NCI-H1105 (cell line): ENCODE measurements around the gene RHEB.
"Not testable (repeated sequence)": the region's sequence is repeated elsewhere in the genome, so short reads cannot be mapped to it uniquely, and the experiment has no call there.

Source experiments
- DNase-seq: peaks from one replicate; lab custom pipeline; 2025; lab: John Stamatoyannopoulos, UW

RHEB gene

DNA sequence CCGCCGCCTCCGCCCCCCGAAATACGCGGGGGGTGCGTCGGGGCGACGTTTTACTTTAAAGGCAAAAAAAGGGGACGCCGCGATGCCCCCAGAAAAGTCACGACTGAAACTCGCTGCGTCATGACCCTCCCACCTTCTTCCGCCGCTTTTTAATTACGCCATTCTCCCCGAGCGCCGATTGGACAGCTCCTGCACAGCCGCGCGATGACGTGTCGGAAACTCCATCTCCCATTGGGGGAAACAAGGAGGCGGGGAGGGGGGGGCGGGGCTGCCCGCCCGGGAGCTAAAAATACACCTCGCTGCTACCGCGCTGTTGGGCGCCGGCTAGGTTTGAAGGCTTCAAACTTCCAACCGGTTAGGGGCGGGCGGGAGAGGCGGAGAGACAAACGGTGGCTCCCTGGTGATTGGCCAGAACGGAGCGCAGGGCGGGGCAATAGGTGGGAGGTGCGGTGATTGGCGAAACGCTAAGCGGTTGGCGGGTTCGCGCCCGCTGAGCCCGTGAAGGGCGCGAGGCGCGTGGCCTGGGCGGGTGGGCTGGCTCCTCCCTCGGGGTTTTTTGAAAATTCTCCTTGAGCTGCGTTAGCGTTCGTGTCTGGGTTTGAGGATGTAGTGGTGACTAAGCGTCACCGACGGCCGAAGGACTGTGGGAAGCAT lies at the start of gene RHEB:
Gene RHEB, minus strand, starts transcription at position 131 of the 654 bp plus-strand sequence. CDS start 384 bp downstream, outside the sequence.
- DNase-seq = peak; percentile 99

DNA sequence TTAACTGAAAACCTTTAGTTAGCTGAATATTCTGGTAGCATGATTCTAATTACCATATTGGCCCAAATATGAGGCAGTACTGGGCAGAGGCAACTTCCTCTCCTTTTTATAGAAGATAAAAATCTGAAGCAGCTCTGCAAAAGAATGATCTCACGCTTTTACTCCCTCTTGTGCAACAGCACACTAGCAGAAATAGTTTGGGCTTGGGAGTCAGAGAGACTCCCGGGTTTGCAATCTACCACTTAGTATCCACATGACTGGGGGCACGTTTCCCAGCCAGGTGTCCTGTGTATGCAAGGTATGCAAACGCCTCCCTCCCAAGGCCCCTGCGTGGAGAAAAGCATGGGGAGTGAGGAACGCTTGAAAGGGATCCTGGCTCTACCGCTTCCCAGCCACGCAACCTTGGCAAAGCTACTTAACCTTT lies 47.2 kb upstream of the RHEB start:
- DNase-seq = no peak

DNA sequence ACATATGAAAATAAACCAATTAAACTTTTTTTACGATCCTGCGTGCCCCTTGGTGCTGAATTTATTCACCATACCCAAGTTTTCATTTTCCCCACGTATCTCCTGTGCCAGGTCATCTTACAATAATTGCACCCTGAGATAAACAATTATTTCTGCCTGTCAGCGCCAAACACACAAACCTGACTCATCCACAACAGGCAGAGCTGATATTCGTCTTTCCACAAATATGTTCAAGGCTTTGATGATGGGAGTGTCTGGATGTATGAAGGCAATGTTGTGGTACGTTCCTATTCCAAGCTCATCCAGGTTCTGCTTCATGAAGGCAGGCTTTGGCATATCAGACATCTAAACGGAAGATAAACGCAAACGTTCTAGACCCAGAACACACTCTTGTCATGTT lies 45.8 kb upstream of the RHEB start:
- no peak for DNase-seq

DNA sequence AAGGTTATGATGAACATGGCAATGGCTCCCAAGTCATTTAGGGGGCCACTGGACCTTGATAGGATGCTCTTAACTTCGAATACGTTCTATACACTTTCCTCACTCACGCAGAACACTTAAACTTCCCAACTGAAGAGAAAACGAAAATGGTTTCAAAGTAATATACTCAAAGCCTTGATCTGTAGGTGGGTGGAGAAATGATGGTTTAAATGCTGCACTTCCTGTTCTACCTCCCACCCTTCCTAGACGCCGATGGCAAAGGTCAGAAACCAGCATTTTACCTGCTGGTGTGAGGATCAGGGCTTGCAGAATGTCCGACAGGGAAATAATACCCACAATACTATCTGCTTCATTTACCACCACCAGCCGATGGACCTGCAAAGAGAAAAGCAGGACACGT lies 40.5 kb upstream of the RHEB start:
- no peak for DNase-seq

GRCh38 chr7:151559557-151560183 lies 40.0 kb upstream of the RHEB start:
- DNase-seq = no peak

DNA sequence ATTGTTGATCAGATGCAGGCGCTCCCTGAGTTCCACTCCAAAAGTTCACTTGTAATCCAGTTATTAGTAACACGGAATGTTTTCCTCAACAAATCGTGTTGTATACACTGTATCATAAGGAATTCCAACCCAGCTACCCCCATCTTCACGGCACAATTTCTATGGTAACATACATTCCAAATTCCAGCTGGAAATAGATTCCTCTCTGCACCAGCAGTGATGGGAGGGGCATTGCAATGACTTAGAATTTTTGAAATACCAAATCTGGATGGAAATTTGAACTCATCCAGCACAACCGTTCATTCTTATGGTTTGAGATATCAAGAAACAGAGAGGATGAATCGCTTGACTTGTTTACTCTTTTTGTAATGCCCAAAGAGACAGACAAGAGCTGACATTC lies 38.9 kb upstream of the RHEB start:
- DNase-seq = no peak

GRCh38 chr7:151556592-151556991 lies 36.9 kb upstream of the RHEB start:
- DNase-seq = no peak

DNA sequence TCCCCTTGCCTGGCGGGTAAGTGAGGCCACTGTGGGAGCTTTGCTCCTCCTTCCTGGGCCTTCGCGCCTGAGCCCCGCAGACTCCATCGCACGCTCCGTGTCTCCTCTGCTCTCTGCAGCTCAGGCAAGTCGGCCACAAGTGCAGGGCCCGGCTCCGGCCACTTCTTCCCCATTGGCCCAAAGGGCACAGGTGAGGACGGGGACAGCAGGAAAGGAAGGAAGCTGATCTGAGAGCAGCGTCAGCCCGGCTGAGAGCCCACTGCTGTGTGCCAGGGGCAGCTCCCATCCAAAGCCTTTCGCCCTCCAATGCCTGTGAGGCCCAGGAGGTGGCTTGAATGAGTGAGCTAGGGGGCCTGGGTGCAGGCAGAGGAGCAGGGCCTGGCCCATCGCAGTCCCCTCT lies 33.7 kb upstream of the RHEB start:
- no peak for DNase-seq

GRCh38 chr7:151552352-151553028 lies 32.8 kb upstream of the RHEB start:
- peak; percentile 91 for DNase-seq

GRCh38 chr7:151551820-151552219 lies 32.1 kb upstream of the RHEB start:
- DNase-seq = no peak

- no peak for DNase-seq
Measured at GRCh38 chr7:151550656-151551286, 31.1 kb upstream of the RHEB start.

GRCh38 chr7:151549644-151550043 lies 29.9 kb upstream of the RHEB start:
- DNase-seq = no peak

DNA sequence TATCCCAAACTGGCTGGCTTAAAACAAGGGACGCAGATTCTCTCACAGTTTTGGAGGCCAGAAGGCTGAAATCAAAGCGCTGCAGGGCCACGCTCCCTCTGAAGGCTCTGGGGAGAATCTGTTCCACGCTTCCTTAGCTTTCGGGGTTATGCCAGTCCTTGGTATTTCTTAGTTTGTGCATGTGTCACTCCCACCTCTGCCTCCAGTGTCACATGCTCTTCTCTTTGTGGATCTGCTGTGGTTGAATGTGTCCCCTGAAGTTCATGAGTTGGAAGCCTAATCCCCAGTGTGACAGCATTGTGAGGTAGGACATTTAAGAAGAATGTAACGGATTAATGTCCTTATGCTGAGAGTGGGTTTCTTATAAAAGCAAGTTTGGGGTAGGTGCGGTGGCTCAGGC lies 29.4 kb upstream of the RHEB start:
- no peak for DNase-seq

DNA sequence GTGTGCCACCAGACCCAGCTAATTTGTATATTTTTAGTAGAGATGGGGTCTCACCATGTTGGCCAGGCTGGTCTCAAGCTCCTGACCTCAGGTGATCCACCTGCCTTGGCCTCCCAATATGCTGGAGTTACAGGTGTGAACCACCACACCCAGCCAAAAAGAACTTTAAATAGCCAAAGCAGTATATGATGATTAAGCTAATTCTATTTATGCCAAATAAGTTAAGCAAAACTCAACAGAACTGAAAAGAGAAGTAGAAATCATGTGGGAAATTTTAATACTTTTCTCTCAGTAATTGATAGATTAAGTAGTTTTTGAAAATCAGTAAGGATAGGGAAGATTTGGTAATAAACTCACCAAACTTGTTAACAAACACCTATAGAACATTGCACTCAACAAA lies 24.5 kb upstream of the RHEB start:
- DNase-seq = no peak

DNA sequence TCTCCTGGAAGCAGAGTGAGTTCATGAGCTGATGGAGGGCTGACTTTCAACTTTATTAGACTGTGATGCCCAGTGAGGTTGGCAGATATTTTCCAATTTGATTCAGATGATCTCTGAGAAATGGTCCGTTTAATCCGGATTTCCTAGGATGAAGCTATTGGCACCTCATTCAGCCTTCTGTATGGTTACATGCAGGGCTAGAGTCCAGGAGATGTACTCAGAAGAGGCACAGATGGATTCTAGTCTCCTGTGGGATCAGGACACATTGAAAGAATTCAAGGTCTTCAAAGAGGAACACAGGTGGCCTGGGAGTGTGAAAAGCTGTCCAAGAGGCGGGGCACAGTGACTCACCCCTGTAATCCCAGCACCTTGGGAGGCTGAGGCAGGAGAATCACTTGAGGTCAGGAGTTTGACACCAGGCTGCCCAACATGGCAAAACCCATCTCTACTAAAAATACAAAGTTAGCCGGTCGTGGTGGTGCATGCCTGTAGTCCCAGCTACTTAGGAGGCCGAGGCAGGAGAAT lies 23.0 kb upstream of the RHEB start:
- no peak for DNase-seq

GRCh38 chr7:151541709-151542499 lies 22.2 kb upstream of the RHEB start:
- DNase-seq = no peak

DNA sequence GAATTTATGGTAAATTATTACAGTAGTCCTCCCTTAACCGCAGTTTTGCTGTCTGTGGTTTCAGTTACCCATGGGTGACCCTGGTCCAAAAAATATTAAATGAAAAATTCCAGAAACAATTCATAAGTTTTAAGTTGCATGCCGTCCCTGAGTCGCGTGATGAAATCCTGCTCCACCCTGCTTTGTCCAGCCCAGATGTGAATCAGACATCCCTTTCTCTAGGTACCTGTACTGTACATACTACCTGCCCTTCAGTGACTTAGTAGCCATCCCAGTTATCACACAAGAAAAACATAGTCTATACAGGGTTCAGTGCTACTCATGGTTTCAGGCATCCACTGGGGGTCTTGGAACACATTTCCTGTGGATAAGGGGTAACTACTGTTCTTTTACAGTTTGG lies 20.5 kb upstream of the RHEB start:
- no peak for DNase-seq

DNA sequence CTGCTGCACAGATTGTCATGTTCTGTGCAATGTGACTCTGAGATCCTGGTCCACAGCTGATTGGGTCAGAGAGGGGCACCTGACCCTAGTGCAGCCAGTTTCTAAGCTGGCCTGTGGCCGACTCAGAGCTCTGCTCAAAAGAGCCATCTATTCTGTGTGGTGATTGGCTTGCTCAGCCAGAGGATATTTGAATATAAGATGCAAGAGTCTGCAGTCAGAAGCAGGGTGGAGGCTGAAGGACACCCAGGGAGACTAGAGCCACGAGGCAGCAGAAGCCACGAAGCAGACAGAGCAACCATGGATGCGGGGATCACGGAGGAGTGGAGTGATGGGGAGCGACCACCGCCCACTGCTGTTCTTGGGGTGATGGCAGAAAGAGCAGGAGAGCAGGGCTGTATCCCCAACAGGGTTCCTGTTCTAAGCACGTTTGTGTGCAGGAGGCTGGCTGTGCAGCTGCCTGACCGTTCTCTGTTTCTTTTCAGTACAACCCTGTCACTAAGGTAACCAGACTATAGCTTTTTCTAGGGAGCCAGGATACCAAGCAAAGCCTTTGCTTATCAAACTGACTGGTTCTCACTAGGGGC lies 19.5 kb upstream of the RHEB start:
- no peak for DNase-seq

DNA sequence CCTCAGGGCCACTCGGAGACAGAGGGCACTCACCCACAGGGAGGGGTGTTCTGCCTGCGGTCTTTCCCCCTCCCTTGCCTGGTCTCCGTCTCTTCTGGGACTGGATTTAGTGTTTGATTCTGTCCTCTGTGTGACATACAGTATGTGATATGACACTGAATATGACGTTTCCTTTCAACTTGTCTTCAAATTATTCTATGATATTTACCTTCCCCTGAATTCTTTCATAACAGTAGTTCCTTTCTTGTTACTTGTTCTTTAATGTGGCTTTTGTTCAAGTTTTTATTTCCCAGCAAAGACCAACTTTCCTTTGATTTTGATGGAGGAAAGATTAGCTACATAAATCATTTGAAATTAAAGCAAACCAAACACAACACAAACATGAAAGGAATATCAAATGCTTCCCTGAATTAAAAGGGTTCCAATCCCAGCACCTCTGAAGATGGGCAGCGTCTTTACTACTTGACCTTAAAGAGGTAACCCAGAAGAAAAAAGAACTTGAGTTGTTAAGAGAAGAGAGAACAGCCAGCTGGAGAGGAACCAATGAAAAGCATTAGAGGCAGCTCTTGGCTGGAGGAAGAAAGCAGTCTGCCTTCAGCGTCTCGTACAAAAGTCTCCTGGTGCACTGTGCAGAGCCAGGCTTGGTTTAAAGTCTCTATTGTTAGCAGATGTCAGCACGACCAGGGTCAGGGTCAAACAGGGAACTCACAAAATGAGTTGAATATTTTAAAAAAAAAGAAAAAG lies 18.3 kb upstream of the RHEB start:
- no peak for DNase-seq

DNA sequence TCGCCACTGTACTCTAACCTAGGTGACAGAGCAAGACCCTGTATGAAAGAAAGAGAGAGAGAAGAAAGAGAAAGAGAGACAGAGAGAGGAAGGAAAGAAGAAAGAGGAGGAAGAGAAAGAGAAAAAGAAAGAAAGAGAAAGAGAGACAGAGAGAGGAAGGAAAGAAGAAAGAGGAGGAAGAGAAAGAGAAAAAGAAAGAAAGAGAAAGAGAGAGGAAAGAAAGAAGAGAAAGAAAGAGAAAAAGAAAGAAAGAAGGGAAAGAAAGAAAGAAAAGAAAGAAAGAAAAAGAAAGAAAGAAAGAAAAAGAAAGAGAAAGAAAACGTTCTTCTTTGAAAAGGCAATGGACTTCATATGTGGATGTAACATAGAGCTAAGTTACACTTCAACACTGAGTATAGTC lies 16.5 kb upstream of the RHEB start:
- not testable (repeated sequence) for DNase-seq

GRCh38 chr7:151529842-151530241 lies 10.1 kb upstream of the RHEB start:
- DNase-seq = no peak
